Lung microvascular endothelial cell (primary cell): ENCODE results near the gene ADGRL1. TPM values are rescaled to one million over a fixed set of nuclear protein-coding genes. Genes with fewer than 3 reads are reported as not detected.
"Not testable (repeated sequence)": the region's sequence is repeated elsewhere in the genome, so short reads cannot be mapped to it uniquely, and the experiment has no call there.

ENCODE experiments used
- DNase-seq, 2 donors: peaks; one replicate each; pipeline versions ENCODE4 v3.0.0 to v3.0.0-alpha.2; 2010; ENCODE audit warnings: low read depth in 2 of 2
- total RNA-seq: library from RNA; depleted of rRNA; stranded (reverse); fragments of >200 nt; gene quantifications from 2 replicates; pipeline ENCODE4 v1.2.1, GENCODE V29; 2014

ADGRL1 gene
- 3.3 and 5.4 TPM in 2 replicates for total RNA-seq

DNA sequence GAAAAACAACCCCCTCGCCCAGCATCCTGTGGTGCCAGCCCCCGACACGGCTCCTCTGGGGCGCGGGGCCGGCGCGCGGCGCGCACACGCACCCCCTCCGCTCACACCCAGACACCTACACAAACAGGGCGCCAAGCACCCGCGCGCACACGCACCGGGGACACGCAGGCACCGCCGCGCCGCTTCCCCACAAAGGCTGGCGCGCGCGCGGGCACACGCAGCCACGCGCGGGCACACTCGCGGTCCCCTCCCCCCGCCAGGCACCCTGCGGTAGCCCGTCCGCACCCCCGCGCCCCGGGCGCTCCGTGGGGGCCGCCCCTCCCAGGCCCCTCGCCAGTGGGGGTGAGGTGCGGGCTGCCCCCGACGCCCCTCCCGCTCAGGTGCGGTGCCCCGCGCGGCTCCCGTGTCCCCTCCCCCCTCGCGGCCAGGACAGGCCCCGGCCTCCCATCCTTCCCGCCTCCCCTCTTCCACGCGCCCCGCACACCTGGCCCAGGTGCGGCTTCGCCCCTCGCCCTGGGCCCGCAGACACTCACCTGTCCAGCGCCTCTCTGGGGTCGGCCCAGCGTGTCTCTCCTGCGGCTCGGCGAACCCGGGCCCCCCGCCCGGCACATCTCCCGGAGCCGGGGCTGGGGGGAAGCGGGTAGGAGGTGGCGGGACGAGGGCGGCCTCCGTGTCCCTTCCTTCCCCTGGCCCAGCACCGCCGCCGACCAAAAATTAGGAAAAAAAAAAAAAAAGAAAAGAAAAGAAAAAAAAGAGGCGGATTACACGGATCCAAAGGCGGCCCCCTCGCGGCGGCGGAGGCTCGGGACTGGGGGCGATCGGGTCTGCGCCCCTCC, at the start of gene ADGRL1:
Gene ADGRL1, minus strand, starts transcription at position 718 of the 836 bp plus-strand sequence. CDS start 22,567 bp downstream, outside the sequence.
- peak in 1 of 2 donors; percentile 20 for DNase-seq

DNA sequence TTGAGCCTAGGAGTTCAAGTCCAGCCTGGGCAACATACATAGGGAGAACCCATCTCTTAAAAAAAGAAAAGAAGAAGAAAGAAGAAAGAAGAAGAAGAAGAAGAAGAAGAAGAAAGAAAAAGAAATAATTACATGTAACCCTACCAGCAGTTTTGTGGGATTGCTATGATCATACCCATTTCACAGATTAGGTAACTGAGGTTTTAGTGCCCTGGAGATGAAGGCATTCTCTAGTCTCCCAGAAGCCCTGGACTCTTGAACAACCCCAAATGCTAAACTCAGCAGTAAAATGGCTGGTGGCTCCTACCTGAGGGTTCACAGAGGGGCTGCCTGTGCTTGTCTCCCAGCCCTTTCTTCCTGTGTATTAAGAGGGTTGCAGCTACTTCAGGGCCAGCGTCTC, 49.3 kb upstream of the ADGRL1 start:
- not testable (repeated sequence) for DNase-seq

DNA sequence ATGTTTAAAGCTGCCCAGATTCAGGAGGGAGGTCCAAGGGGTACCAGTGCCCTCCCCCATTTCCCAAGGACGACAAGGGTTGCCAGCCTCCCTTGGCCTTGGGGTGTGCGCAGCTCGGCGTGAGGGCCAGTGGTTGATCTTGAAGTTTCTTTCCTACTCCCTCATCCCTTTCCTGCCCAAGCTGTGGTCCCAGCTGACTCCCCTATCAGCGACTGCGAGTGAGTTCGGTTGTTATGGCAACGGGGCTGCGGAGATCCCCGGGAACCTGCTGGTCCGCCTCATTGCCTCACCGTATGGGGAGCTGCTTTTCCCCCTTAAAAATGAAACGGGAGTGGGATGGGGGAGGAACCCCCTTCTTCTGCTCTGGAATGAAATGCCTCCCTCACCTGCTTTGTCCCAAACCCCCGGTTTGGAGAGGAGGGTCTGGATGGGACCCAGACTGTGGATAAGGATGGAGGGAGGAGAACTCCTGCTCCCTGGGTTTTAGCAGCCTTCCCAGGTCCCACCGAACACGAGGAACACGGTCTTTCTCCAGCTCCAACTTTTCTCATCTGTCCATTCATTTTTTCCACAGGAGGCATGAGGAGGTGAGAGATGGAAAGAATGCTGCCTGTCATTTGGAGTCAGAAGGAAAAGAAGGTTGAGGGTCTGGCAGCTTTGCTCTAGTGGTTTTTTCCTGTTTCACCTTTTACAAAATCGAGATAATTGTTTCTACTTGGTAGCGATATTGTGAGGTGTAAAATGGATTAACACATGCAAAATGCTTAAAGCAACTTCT, 48.0 kb upstream of the ADGRL1 start:
- peak; percentile 16 to 37 for DNase-seq

DNA sequence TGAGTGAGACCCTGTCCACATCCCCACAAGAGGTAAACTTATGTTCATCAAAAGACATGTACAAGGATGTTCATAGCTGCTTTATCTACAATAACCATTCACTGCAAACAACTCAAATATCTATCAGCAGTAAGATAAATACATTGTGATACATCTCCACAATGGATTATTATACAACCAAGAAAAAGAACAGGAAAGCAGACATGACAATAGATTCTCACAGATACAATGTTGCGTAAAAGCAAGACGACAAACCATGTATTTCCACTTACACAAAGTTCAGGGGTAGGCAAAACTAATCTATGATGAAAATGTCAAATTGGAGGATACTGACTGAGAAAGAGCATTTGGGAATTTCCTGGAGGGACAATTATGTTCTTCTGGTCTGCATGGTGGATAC, 46.2 kb upstream of the ADGRL1 start:
- not testable (repeated sequence) for DNase-seq

DNA sequence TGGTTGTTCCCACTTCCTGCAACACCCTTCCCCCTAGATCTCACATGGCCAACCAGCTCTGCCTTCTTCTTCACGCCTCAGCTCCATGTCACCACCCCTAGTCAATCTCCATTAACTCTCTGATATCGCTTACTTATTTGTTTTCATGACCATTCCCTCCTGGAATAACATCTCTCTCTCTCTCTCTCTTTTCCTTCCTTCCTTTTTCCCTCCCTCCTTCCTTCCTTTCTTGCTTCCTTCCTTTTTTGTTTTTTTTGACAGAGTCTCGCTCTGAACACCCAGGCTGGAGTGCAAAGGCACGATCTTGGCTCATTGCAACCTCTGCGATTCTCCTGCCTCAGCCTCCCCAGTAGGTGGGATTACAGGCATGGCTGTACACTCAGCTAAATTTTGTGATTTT, 44.9 kb upstream of the ADGRL1 start:
- DNase-seq = no peak

DNA sequence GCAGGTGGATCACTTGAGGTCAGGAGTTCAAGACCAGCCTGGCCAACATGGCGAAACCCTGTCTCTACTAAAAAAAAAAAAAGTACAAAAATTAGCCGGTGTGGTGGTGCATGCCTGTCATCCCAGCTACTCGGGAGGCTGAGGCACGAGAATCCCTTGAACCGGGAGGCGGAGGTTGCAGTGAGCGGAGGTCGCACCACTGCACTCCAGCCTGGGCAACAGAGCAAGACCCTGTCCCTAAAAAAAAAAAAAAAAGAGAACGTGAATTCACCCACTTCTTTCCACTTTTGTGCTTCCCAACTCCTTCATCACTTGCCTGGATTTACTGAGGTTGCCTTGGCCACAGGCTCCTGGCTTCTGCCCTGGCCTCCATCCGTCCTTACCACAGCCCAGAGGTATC, 44.3 kb upstream of the ADGRL1 start:
- DNase-seq = not testable (repeated sequence)

DNA sequence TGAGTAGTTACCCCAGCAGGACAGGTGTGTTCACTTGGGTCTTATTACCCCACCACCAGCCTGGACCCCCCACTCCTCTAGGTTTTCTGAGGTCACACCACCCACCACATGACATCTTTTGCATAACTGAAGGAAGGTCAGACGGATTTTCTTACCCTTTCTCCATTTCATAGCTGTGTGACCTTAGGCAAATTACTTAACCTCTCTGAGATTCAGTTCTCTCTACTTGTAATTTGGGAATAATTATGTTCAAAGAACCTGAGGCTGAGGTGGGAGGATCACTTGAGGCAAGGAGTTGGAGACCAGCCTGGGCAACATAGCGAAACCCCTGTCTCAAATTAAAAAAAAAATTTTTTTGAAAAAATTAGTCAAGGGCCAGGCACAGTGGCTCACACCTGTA, 43.9 kb upstream of the ADGRL1 start:
- DNase-seq = not testable (repeated sequence)

DNA sequence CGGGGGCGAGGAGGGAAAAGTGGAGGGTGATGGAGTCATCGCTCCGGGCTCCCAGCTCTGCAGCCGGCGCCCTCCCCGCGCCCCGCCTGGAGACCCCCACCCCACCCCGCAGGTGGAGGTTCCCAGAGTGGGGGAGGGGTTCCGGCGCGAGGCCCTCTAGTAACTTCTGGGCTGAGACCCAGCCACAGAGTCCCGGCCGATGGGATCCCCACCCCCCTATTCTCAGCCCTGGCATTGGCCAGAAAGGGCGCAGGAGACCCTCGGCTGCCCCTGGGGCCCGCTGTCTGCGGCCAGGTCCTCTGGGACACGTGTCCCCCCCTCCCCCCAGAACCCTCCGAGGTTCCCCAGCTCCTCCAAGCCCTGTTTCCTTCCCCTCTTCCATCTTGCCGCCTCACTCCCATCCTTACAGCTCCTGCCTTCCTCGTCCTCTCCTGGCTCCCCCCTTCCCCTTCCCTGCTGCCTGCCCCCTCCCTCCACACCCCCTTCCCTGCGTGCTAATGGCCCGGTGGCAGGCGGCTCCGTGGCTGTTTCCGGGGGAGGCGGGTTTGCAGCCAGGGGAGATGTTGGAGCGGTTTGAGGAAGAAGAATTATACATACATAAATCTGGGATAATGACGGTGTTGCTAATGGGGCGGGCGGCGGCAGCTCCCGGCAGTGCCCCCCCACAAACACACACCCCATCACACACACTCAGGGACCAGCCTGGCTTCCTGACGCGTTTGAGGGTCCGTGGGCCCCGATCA, 43.2 kb upstream of the ADGRL1 start:
- DNase-seq = peak; percentile 23 to 27

DNA sequence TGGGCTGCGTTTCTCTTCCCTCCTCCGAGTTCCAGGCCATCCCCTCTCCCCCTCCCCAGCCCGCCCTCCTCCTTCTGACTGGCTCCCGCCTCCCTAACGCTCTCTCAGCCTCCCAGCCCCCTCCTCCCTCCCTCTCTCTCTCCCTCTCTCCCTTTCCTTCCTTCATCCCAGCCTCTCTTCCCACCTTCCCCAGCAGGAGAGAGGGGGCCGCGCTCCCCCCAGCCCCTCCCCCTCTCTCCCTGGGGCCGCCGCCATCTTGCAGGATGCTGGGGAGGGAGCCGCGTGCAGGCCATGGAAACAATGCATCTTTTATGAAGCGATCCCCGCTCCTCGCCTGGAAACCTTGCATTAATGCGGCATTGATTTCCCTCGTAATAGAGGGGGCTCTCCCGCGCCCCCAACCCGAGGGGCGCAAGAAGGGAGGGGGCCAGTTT, 42.6 kb upstream of the ADGRL1 start:
- peak; percentile 18 to 46 for DNase-seq

DNA sequence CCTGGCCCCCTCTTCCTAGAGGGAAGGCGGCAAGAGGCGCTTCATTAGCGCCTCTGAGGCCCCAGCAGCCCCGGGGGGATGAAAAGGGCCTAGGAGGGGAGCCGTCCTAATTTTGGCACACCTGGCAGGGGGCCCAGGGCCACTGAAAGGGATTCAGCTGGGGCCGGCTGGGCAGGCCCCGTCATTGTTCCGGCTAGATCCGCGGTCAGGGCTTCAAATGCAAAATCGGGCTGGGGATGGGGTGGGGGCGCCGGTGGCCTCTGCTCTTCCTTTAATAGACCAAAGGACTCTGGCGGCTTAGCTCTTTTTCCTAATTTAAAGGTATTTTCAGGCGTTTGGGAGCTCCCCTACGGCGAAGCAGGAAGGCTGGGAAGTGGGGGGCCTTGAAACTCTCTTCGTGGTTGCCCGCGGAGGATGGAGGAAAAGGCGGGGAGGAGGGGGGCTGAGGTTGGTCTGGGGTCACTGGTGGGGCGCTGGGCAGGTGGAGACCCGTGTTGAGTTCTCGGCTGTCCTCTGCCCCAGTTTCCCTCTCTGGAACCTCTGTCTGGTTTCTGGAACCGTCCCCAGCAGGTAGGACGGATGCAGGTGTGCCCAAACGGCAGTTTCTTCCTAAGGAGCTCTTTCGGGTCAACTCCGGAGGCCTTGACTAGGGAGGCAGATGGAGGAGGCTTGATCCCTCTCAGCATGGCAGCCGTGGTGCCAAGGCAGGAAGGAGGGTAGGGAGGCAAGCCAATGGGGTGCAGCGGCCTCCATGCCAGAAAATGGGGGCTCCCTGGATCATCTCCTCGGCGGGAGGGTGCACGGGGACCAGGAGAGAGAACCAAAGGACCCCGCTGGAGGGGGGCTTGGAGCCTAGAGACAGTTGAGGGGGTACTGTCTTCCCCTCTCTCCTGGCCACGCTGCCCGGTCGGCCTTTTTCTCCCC, 41.8 kb upstream of the ADGRL1 start:
- peak in 1 of 2 donors; percentile 3 for DNase-seq

DNA sequence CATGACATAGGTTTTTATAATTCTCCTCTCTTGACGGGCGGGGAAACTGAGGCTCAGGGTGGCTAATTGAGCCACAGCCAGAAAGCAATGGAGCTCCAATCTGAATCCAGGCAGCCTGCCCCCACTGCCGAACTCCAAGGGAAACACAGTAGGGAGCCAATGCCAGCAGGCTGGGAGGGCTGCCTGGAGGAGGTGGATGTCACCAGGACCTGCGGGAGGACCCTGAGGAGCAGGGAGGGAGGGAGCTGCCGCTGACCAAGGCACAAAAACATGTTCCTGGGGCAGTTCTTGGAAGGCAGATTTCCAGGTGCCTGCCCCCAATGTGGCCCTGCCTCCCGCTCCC, 41.2 kb upstream of the ADGRL1 start:
- DNase-seq = not testable (repeated sequence)

DNA sequence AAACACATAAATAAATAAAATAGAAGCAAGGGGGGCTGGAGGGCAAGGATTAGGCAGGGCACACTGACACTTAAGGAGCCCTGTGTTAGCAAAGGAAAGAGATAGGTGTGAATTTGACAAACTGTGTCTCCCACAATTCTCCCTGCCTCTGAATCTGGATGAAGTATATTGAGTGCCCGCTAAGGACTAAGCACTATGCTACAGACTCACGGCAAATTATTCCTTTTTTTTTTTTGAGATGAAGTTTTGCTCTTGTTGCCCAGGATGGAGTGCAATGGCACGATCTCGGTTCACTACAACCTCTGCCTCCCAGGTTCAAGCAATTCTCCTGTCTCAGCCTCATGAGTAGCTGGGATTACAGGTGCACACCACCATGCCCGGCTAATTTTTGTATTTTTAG, 38.4 kb upstream of the ADGRL1 start:
- not testable (repeated sequence) for DNase-seq

DNA sequence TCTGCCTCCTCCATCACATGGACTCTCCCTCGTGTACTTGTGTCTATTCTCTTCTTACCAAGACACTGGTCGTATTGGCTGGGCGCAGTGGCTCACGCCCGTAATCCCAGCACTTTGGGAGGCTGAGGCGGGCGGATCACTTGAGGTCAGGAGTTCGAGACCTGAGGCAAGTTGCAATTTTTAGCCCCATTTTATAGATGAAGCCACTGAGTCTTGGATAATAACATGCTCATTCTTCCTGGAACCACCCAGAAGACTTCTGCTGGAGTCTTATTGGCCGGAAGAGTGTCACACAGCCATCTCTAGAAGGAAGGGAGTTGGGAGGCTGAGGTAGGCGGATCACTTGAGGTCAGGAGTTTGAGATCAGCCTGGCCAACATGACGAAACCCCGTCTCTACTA, 37.7 kb upstream of the ADGRL1 start:
- not testable (repeated sequence) for DNase-seq

DNA sequence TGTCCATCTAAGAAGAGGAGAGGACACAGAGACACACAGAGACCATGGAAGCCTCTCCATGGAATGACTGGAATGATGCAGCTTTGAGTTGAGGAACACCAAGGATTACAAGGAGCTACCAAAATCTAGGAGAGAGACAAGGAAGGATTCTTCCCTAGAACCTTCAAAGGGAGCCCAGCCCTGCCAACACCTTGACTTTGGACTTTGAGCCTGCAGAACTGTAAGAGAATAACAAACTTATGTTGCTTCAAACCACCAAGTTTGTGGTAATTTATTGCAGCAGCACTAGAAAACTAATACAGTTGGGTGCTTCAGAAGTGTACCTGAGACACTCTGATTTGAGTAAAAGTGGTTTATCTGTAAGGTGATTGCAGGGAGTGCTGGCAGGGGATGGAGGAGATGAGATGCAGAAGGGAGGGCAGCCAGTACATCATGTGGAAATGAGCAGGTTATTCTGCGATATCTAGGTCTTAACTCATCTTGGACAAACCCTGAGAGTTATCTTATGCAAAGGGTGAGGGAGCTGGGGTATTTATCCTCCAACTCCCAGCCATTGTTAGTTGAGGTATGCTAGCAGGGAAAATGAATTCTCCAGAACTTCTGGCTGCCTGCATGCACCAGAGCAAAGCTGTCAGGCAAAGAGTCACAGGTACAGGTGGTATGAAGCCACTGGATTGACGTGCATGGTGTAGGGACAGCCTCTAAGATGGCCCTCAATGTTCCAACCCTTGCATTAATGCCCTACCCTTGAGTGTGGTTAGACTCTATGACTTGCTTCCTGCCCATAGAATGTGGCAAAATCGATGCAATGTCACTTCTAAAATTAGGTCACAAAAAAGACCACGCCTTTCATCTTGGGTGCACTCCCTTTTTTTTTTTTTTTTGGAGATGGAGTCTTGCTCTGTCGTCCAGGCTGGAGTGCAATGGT, 31.3 kb upstream of the ADGRL1 start:
- DNase-seq = no peak

DNA sequence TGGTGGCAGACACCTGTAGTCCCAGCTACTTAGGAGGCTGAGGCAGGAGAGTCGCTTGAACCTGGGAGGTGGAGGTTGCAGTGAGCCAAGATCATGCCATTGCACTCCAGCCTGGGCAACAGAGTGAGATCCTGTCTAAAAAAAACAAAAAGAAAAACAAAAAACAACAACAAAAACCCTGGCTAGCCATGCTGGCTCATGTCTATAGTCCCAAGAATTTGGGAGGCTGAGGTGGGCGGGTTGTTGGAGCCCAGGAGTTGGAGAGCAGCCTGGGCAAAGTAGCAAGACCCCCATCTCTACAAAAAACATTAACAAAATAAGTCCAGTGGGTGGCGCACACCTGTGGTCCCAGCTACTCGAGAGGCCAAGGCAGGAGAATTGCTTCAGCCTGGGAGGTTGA, 27.0 kb upstream of the ADGRL1 start:
- not testable (repeated sequence) for DNase-seq

DNA sequence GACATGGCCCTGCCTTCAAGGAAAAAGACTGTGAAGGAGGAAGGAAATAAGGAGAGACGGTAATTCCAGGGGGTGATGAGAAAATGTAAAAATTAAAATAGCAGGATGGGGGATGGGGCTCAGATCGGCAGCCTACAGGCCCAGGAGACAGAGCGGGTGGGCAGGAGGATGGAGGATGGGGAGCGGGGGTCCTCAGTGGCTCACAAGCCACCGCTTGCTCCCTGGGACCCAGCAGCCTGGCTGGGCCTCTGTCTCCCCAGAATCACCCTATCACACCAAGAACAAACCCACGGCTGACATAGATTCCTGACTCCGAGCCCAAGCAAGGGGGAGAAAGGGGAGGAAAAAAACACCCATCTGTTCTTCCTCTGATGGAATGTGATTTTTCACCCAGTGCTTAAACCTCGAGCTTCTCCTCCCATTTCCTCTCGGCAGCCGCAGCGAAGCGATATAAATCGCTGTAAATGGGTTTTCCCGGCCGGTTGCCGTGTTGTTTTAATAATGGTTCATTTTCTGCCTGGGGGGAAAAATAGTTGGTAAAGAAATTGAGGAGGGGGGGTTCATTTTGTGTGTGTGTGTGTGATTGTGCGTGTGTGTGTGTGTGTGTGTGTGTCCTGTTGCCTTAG, 22.6 kb upstream of the ADGRL1 start:
- peak; percentile 14 to 55 for DNase-seq

DNA sequence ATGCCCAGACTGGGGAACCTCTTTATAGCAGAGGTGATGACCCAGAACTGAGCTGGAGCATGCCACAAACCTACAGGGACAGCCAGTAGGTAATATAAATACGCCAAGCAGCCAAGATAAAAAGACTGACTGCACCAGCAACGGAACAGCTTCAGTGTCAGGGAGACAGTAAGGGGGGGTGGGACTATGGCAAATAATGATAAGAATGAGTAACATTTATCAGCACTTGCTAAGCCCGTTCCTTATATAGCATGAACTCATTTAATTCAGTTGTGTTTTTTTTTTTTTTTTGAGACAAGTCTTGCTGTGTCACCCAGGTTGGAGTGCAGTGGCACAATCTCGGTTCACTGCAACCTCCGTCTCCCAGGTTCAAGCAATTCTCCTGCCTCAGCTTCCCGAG, 20.5 kb upstream of the ADGRL1 start:
- DNase-seq = not testable (repeated sequence)

DNA sequence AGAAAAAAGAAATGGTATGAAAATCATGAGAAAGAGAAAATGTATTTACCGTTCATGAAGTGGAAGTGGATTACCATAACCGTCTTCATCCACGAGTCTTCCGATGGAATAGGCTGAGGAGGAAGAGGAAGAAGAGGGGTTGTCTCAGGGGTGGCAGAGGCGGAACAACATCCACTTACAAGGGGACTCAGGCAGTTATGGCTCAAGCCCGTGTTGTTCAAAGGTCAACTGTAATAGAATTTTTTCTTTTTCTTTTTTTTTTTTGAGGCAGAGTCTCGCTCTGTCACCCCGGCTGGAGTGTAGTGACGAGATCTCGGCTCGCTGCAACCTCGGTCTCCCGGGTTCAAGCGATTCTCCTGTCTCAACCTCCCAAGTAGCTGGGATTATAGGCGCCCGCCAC, 16.9 kb upstream of the ADGRL1 start:
- DNase-seq = no peak

DNA sequence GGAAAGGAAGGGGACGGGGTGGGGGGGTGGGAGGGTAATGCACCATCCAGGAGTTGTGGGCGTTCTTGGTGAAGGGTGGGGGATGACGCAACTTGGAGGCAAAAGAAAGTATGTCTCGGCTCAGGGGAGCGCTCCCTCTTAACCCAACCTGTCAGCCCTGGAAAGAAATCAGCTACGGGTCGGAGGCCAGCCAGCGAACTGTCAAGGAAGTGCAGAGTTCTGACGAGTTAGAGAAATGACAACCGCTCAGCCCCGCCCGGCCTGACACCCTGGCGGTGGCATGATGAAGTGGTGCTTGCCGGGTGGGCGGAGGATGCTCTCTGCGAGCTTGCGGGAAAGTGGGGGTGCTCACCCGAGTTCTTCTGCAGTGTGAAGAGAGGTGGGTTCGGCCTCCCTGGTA, 15.4 kb upstream of the ADGRL1 start:
- peak; percentile 17 to 47 for DNase-seq
